H1 (cell line): ENCODE data around the gene RNF144A. TPM values are rescaled to one million over a fixed set of nuclear protein-coding genes. Genes with fewer than 3 reads are reported as not detected.

Source experiments
- CTBP2 ChIP-seq: IDR thresholded peaks from 2 replicates; pipeline ENCODE4 v1.7.0; 2011; ENCODE audit warnings: borderline replicate concordance, mild to moderate bottlenecking, moderate library complexity, mixed read lengths, low read length; ENCODE audit not compliant: insufficient read depth, insufficient read length
- EZH2 ChIP-seq: fragments of 200-600 bp; sonication (generic); IDR thresholded peaks from 2 replicates; pipeline ENCODE4 v1.7.1; 2012; ENCODE audit warnings: low read depth, mild to moderate bottlenecking, moderate library complexity, low read length, inconsistent platforms; ENCODE audit not compliant: severe bottlenecking
- POLR2AphosphoS5 ChIP-seq: IDR thresholded peaks from 2 replicates; pipeline ENCODE4 v1.6.1; 2011; ENCODE audit warnings: low read depth, low read length
- RAD21 ChIP-seq, 2 experiments: IDR thresholded peaks in 1 of 2; conservative IDR thresholded peaks in 1 of 2; 2 replicates each; pipeline ENCODE4 v1.6.1; 2011; ENCODE audit warnings: low read depth in 2 of 2, low read length in 2 of 2, improper control_type of control experiment in 1 of 2, inconsistent platforms in 1 of 2, mild to moderate bottlenecking in 1 of 2, moderate library complexity in 1 of 2
- YY1 ChIP-seq: IDR thresholded peaks from 2 replicates; pipeline ENCODE4 v1.6.1; 2011; ENCODE audit warnings: low read depth, mild to moderate bottlenecking, low read length
- polyA plus RNA-seq, 7 experiments: library from polyadenylated mRNA; depleted of rRNA in 3 of 7; stranded (reverse) in 5 of 7; unstranded in 2 of 7; fragments of >200 nt in 5 of 7; fragments of 200-250 nt in 2 of 7; gene quantifications; 1 replicate in 5 of 7; 2 replicates in 1 of 7; 4 replicates in 1 of 7; pipeline versions ENCODE4 v1.2.1 to v1.2.3, GENCODE V29; 2011 to 2013; ENCODE audit warnings: missing spikeins in 2 of 7, mixed read lengths in 2 of 7
- total RNA-seq: library from RNA; stranded (reverse); fragmentation: NEBNext Ultra II Directional; extraction: Animal tissue kit (Norgen Biotek cat#: 25700); gene quantifications from 2 replicates; pipeline ENCODE4 v1.2.1, GENCODE V29; 2021
- TF ChIP-seq, protein P1 (sequence below): fragments of 300-600 bp; sonication (generic); IDR thresholded peaks from 2 replicates; pipeline ENCODE4 v1.7.1; 2012; ENCODE audit warnings: low read length, moderate library complexity, mild to moderate bottlenecking, inconsistent platforms; ENCODE audit not compliant: insufficient replicate concordance

Gene RNF144A
- total and polyA plus RNA-seq, 2 of the 8 experiments (the other 6 are each of a cell fraction or from before 2014, with no cell fraction given), result 14.0 to 15.0 TPM

DNA sequence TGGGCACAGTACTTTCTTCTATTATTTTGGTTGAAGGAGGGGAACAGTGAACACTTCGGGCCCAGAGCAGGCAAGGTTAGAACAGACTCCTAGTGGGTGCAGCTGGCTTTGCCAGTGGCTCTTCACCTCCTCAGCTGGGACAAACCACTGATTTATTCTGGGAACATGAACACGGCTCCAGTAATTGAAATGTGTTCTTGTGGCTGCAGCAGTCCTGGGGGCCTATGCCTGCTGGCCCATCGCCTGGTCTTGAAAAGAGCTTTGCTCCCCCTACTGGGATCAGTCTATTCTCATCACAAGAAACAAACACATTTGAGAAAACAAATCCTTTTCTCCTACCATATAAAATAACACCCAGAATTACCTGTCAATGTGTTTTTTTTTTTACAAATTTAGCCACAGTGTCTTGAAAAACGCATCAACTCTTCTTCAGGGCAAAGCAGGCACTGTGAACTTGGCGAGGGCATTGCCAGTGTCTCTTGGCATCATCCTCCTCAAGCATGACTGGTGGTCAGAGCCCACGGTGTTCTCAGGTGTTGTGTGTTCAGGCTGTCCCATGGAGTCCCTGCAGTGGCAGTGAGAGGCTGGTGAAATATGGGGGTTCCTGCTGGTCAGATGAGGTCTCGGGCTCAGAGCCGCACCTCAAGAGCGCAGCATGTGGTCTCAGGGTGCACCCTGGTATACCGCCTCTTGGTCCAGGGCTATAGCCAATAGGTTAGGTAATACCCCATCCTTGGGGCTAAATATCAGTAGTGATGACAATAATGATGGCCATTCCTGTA, 51.3 kb downstream of the RNF144A start (continued):
- TF ChIP-seq, protein P1, sequence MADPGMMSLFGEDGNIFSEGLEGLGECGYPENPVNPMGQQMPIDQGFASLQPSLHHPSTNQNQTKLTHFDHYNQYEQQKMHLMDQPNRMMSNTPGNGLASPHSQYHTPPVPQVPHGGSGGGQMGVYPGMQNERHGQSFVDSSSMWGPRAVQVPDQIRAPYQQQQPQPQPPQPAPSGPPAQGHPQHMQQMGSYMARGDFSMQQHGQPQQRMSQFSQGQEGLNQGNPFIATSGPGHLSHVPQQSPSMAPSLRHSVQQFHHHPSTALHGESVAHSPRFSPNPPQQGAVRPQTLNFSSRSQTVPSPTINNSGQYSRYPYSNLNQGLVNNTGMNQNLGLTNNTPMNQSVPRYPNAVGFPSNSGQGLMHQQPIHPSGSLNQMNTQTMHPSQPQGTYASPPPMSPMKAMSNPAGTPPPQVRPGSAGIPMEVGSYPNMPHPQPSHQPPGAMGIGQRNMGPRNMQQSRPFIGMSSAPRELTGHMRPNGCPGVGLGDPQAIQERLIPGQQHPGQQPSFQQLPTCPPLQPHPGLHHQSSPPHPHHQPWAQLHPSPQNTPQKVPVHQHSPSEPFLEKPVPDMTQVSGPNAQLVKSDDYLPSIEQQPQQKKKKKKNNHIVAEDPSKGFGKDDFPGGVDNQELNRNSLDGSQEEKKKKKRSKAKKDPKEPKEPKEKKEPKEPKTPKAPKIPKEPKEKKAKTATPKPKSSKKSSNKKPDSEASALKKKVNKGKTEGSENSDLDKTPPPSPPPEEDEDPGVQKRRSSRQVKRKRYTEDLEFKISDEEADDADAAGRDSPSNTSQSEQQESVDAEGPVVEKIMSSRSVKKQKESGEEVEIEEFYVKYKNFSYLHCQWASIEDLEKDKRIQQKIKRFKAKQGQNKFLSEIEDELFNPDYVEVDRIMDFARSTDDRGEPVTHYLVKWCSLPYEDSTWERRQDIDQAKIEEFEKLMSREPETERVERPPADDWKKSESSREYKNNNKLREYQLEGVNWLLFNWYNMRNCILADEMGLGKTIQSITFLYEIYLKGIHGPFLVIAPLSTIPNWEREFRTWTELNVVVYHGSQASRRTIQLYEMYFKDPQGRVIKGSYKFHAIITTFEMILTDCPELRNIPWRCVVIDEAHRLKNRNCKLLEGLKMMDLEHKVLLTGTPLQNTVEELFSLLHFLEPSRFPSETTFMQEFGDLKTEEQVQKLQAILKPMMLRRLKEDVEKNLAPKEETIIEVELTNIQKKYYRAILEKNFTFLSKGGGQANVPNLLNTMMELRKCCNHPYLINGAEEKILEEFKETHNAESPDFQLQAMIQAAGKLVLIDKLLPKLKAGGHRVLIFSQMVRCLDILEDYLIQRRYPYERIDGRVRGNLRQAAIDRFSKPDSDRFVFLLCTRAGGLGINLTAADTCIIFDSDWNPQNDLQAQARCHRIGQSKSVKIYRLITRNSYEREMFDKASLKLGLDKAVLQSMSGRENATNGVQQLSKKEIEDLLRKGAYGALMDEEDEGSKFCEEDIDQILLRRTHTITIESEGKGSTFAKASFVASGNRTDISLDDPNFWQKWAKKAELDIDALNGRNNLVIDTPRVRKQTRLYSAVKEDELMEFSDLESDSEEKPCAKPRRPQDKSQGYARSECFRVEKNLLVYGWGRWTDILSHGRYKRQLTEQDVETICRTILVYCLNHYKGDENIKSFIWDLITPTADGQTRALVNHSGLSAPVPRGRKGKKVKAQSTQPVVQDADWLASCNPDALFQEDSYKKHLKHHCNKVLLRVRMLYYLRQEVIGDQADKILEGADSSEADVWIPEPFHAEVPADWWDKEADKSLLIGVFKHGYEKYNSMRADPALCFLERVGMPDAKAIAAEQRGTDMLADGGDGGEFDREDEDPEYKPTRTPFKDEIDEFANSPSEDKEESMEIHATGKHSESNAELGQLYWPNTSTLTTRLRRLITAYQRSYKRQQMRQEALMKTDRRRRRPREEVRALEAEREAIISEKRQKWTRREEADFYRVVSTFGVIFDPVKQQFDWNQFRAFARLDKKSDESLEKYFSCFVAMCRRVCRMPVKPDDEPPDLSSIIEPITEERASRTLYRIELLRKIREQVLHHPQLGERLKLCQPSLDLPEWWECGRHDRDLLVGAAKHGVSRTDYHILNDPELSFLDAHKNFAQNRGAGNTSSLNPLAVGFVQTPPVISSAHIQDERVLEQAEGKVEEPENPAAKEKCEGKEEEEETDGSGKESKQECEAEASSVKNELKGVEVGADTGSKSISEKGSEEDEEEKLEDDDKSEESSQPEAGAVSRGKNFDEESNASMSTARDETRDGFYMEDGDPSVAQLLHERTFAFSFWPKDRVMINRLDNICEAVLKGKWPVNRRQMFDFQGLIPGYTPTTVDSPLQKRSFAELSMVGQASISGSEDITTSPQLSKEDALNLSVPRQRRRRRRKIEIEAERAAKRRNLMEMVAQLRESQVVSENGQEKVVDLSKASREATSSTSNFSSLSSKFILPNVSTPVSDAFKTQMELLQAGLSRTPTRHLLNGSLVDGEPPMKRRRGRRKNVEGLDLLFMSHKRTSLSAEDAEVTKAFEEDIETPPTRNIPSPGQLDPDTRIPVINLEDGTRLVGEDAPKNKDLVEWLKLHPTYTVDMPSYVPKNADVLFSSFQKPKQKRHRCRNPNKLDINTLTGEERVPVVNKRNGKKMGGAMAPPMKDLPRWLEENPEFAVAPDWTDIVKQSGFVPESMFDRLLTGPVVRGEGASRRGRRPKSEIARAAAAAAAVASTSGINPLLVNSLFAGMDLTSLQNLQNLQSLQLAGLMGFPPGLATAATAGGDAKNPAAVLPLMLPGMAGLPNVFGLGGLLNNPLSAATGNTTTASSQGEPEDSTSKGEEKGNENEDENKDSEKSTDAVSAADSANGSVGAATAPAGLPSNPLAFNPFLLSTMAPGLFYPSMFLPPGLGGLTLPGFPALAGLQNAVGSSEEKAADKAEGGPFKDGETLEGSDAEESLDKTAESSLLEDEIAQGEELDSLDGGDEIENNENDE, result no peak
- TF ChIP-seq EZH2 (no peak), RAD21 (IDR thresholded peaks at IDR 0.05 in 1 of 2, conservative IDR thresholded peaks at IDR 0.05 in 1 of 2; ENCODE audit: low read depth in 2 of 2, low read length in 2 of 2) (peak; percentile 25 to 35; a peak in 3 of 4 replicates), CTBP2 (no peak), YY1 (no peak), POLR2AphosphoS5 (no peak)
